Esophagus muscularis mucosa (tissue), 4 donors: ENCODE data around the gene ZNF263. TPM values are rescaled to one million over a fixed set of nuclear protein-coding genes. Genes with fewer than 3 reads are reported as not detected.

Experiments used
- DNase-seq: peaks from one replicate; pipeline ENCODE4 v3.0.0-alpha.2; 2017; ENCODE audit errors: extremely low spot score
- H3K27ac ChIP-seq, 4 donors: fragments of 200-600 bp; sonication (generic); replicated peaks in 1 of 4; 1 replicate in 3 of 4; 2 replicates in 1 of 4; pipeline ENCODE4 v1.5.1; 2016 to 2019; ENCODE audit warnings: mild to moderate bottlenecking in 1 of 4
- H3K27me3 ChIP-seq, 4 donors: fragments of 200-600 bp; sonication (generic); one replicate each; pipeline versions ENCODE4 v1.5.1 to v1.6.0; 2016 to 2019
- H3K36me3 ChIP-seq, 4 donors: fragments of 200-600 bp; sonication (generic); one replicate each; pipeline ENCODE4 v1.5.1; 2016 to 2019
- H3K4me1 ChIP-seq, 4 donors: fragments of 200-600 bp; sonication (generic); one replicate each; pipeline ENCODE4 v1.5.1; 2016 to 2019
- H3K4me3 ChIP-seq, 4 donors: fragments of 200-600 bp; sonication (generic); 1 replicate in 2 of 4; 2 replicates in 2 of 4; pipeline ENCODE4 v1.5.1; 2016 to 2019; ENCODE audit warnings: mild to moderate bottlenecking in 4 of 4, moderate library complexity in 1 of 4
- H3K9me3 ChIP-seq, 4 donors: fragments of 200-600 bp; sonication (generic); 1 replicate in 3 of 4; 2 replicates in 1 of 4; pipeline ENCODE4 v1.5.1; 2016 to 2019
- EP300 ChIP-seq: sonication (generic); formaldehyde crosslinking; IDR thresholded peaks from one replicate; pipeline ENCODE4 v1.6.1; 2017; ENCODE audit warnings: antibody characterized with exemption
- POLR2A ChIP-seq: fragments of 450-650 bp; IDR thresholded peaks from one replicate; pipeline ENCODE4 v1.6.1; 2017; ENCODE audit warnings: antibody characterized with exemption, moderate library complexity, mild to moderate bottlenecking, low read depth
- POLR2AphosphoS5 ChIP-seq, 2 donors: sonication (generic); formaldehyde crosslinking; IDR thresholded peaks; one replicate each; pipeline ENCODE4 v1.6.1; 2017; ENCODE audit warnings: antibody characterized with exemption in 2 of 2
- WGBS: methylation state at CpG from one replicate; pipeline ENCODE4 v1.1.5; 2018; 5-methylcytosine and 5-hydroxymethylcytosine counted together
- intact Hi-C: fragments of 100-400 bp; cut with DNase I; formaldehyde crosslinking; loops from one replicate; pipeline ENCODE4 v1.15.1; 2023
- total RNA-seq, 4 donors: library from RNA; depleted of rRNA; stranded (reverse); fragments of >200 nt; gene quantifications; one replicate each; pipeline versions ENCODE4 v1.1.0 to v1.2.1, GENCODE V29; 2016
- TF ChIP-seq, protein P1 (sequence below), 3 experiments: fragments of 200-600 bp in 2 of 3; fragments of 450-650 bp in 1 of 3; sonication (generic) in 2 of 3; IDR thresholded peaks; one replicate each; pipeline ENCODE4 v1.5.1; 2017 to 2019; ENCODE audit warnings: antibody characterized with exemption in 3 of 3, mild to moderate bottlenecking in 2 of 3, moderate library complexity in 1 of 3

Gene ZNF263
- total RNA-seq, 4 donors from 2014 or later = 31.1 to 54.3 (median 42.8) TPM

DNA sequence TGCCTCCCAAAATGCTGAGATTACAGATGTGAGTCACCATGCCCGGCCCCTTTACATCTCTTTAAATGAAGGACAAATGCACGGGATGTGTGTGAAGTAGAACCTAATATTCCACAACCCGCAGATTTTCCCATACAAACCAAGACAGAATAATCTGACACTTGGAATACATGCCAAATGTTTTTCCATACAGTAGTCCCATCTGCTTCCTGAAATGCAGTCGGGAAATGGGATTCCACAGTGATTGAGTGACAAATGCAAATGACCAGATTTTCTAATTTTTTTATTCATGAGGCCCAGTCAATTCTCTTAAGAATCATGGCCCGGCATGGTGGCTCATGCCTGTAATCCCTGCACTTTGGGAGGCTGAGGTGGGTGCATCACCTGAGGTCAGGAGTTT is 41.5 kb upstream of the ZNF263 start:
- no peak for DNase-seq
- Histone ChIP-seq H3K4me3 (no peak overlapping the region), H3K27ac (no peak overlapping the region), H3K9me3 (no peaks in the 10 kb centered on the region), H3K36me3 (no peaks in the 10 kb centered on the region), H3K4me1 (no peaks in the 10 kb centered on the region), H3K27me3 (peaks cover 0 to 32% (median 0%) of the 10 kb centered on the region in 4 donors)
- 69% methylated on average over 5 of the region's 5 CpGs for WGBS
- intact Hi-C loops = no loop called here
- TF ChIP-seq, protein P1, sequence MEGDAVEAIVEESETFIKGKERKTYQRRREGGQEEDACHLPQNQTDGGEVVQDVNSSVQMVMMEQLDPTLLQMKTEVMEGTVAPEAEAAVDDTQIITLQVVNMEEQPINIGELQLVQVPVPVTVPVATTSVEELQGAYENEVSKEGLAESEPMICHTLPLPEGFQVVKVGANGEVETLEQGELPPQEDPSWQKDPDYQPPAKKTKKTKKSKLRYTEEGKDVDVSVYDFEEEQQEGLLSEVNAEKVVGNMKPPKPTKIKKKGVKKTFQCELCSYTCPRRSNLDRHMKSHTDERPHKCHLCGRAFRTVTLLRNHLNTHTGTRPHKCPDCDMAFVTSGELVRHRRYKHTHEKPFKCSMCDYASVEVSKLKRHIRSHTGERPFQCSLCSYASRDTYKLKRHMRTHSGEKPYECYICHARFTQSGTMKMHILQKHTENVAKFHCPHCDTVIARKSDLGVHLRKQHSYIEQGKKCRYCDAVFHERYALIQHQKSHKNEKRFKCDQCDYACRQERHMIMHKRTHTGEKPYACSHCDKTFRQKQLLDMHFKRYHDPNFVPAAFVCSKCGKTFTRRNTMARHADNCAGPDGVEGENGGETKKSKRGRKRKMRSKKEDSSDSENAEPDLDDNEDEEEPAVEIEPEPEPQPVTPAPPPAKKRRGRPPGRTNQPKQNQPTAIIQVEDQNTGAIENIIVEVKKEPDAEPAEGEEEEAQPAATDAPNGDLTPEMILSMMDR (IDR thresholded peaks at IDR 0.05) = no peak
- TF ChIP-seq EP300 (no peak), POLR2A (no peak), POLR2AphosphoS5 (IDR thresholded peaks at IDR 0.05) (no peak)

DNA sequence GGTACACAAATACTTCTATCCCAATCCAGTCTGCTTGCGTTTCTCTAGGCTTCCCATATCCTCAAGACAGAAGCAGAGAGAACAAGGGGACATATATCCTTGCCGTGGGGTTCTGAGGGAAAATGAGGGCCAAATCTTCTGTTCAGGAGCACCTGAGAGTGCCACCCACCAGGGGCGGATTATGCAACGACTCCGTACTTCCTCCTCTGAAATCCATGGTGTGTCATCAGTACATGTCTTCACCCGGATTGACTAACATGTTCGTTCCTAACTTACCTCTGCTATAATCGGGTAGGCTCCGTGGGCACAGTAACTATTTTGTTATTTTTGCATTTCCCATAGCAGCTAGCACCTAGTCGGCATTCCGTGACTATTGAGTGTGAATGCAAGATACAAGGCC is 40.6 kb upstream of the ZNF263 start:
- Histone ChIP-seq H3K27ac (no peak overlapping the region), H3K27me3 (peaks cover 0 to 39% (median 0%) of the 10 kb centered on the region in 4 donors), H3K36me3 (no peaks in the 10 kb centered on the region), H3K4me3 (no peak overlapping the region), H3K4me1 (no peaks in the 10 kb centered on the region), H3K9me3 (no peaks in the 10 kb centered on the region)
- no peak for DNase-seq
- intact Hi-C loops = no loop called here
- TF ChIP-seq, protein P1 (IDR thresholded peaks at IDR 0.05) = no peak
- TF ChIP-seq EP300 (no peak), POLR2A (no peak), POLR2AphosphoS5 (IDR thresholded peaks at IDR 0.05) (no peak)
- 79% methylated on average over 11 of the region's 11 CpGs for WGBS

DNA sequence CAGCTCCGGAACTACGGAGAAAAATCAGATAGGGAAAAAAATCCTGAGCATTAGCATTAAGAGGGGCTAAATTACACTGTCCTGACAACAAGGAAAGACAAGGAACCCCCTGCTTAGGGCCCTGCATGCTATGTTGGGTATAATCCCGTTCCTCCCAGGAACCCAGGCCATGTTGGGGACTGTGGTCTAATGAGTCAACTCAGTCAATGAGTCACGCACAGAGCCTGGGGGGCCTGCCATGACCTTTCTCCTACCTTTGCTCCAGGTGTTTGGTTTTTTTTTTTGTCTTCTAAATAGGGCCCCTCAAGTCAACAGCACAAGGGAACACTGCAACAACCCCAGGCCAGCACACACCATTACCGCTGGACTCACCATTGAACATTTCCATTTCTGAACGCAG is 39.4 kb upstream of the ZNF263 start:
- H3K4me1 ChIP-seq = no peaks in the 10 kb centered on the region
- intact Hi-C loops = no loop called here
- TF ChIP-seq, protein P1 (IDR thresholded peaks at IDR 0.05) = no peak
- TF ChIP-seq POLR2A = no peak
- TF ChIP-seq EP300 = no peak
- TF ChIP-seq POLR2AphosphoS5 (IDR thresholded peaks at IDR 0.05) = no peak
- 77% methylated on average over 6 of the region's 6 CpGs for WGBS
- H3K36me3 ChIP-seq = no peaks in the 10 kb centered on the region
- no peak overlapping the region for H3K27ac ChIP-seq
- H3K9me3 ChIP-seq = no peaks in the 10 kb centered on the region
- peaks cover 0 to 49% (median 0%) of the 10 kb centered on the region in 4 donors for H3K27me3 ChIP-seq
- no peak overlapping the region for H3K4me3 ChIP-seq
- DNase-seq = no peak

DNA sequence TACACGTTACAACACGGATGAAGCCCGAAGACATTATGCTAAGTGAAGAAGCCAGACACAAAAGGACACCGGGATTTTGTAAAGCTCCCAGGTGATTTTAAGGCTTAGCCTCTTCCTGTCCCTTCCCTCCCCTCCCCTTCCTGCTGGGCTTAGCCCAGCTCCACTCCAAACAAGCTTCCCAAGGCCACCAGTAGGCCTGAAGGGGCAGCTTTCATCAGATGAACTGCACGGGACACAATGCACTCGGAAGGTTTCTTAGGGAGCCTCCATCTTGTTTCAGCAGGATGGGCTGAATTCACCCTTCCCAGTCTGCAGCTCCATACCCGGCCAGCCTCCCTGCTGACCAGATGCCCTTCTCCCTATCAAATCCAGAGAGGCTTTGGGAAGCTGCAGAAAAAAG is 37.3 kb upstream of the ZNF263 start:
- no peak overlapping the region for H3K27ac ChIP-seq
- H3K4me3 ChIP-seq = no peak overlapping the region
- no peaks in the 10 kb centered on the region for H3K36me3 ChIP-seq
- H3K27me3 ChIP-seq = peaks cover 0 to 55% (median 0%) of the 10 kb centered on the region in 4 donors
- H3K4me1 ChIP-seq = no peaks in the 10 kb centered on the region
- no peaks in the 10 kb centered on the region for H3K9me3 ChIP-seq
- intact Hi-C loops = no loop called here
- DNase-seq = no peak
- WGBS = 79% methylated on average over 7 of the region's 7 CpGs
- TF ChIP-seq, protein P1 (IDR thresholded peaks at IDR 0.05) = no peak
- TF ChIP-seq POLR2A (no peak), EP300 (no peak), POLR2AphosphoS5 (IDR thresholded peaks at IDR 0.05) (no peak)

DNA sequence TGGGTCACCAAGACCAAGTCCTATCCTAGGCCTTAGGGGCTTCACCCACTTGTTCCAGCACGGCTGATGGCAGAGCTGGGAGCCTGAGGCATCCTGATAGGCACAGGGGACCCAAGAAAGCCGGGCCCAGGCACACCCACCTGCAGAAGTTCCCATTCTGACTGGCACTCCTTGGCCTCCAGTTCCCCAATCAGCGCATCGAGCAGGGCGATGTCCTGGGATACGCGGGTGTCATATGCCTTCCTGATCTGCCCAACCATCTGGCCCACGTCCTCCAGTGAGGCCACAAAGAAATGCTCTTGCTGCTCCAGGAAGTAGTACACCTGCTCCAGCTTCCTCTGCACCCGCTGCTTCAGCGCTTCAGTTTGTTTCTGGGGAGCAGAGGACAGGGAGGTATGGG is 36.4 kb upstream of the ZNF263 start:
- intact Hi-C loops = no loop called here
- DNase-seq = no peak
- Histone ChIP-seq H3K4me3 (no peak overlapping the region), H3K4me1 (no peaks in the 10 kb centered on the region), H3K9me3 (no peaks in the 10 kb centered on the region), H3K36me3 (no peaks in the 10 kb centered on the region), H3K27me3 (peaks cover 0 to 55% (median 0%) of the 10 kb centered on the region in 4 donors), H3K27ac (no peak overlapping the region)
- WGBS = 79% methylated on average over 6 of the region's 10 CpGs
- TF ChIP-seq, protein P1 (IDR thresholded peaks at IDR 0.05) = no peak
- TF ChIP-seq POLR2AphosphoS5 (IDR thresholded peaks at IDR 0.05) (no peak), POLR2A (no peak), EP300 (no peak)
